ENCODE results near the gene ZNF264.

DNA sequence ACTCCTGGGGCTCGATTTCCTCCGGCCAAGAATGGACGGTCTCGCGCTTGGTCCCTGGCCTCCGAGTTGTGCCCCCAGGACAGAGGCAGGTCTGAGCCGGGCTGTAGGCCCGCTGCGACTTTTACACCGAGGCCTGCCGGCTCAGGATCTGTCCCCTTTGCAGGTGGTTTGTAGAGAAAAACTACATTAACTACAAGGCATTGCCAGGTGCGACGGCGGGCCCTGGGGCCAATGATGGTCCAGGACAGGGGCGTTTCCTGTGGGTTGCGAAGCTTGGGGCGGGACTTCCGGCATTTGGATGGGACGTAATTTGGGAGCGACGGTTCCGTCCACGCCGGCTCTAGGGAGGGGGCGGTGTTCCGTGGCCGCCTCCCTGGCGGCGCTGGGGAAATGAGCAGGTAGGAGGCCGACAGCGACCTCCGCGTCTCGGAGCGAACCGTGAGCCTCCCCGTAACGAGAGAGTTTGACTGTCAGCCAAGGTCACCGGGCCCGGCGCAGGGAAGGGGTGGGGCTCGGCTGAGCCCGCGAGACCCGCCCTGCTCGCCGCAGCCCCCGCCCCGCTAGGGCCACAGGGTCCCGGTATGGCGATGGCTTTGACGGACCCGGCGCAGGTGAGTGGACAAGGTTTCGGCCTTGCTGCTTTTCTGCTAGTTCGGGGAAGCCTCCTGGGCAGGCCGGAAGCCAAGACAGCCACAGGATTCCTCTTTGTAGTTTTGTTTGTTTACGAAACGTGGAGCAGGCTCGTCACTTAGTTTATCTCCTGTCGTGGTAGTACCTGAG, 49.2 kb downstream of the ZNF264 start, which contains the start of gene ZNF805:
- TF ChIP-seq RAD21 (IDR thresholded peaks at IDR 0.05; ENCODE audit: low read depth) (no peak), TCF12 (IDR thresholded peaks at IDR 0.05; ENCODE audit: low read depth) (no peak; the same call in 1 of the 2 replicates)
- TF ChIP-seq, protein P1, sequence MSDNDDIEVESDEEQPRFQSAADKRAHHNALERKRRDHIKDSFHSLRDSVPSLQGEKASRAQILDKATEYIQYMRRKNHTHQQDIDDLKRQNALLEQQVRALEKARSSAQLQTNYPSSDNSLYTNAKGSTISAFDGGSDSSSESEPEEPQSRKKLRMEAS (IDR thresholded peaks at IDR 0.05), result peak; percentile 86

All from Ishikawa (cell line).